ENCODE measurements around the gene S1PR4. TPM values are rescaled to one million over a fixed set of nuclear protein-coding genes. Genes with fewer than 3 reads are reported as not detected.

S1PR4 gene
- total and polyA plus RNA-seq, 9 of the 15 experiments (the other 6 are each of a cell fraction or from before 2014, with no cell fraction given), result 0.27 TPM; not detected in 8

DNA sequence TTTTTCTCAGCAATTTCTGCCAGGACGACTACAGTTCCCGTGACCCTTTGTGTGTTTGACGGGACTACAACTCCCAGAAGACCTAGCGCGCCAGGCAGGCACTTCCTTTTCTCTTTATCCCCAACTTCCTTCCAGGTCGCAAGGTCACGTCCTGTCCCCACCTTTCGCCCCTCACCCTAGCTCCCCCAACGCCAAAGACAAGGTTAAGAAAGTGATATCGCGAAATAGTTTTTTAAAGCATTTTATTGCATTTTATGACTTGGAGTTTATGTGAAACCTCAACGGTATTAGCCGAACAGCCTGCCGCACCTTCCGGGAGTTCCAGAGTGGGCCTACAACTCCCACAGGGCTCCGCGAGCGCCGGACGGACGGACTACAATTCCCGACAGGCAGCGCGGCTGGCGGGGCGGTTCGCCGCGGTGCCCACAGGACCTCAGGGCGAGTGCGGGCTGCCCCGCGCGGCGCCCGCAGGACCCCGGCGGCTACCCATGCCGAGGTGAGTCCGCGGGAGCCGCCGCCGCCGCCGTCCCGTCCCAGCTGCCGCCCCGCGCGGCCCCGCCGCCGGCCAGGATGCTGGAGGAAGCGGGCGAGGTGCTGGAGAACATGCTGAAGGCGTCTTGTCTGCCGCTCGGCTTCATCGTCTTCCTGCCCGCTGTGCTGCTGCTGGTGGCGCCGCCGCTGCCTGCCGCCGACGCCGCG lies 7.0 kb downstream of the S1PR4 start, which contains the start of gene NCLN (continued):
- TF ChIP-seq EGR1 (conservative IDR thresholded peaks at IDR 0.05), result no peak
- TF ChIP-seq NR4A1 (CRISPR knock-in tag; IDR thresholded peaks at IDR 0.05), result no peak
- TF ChIP-seq NR4A1 (tag; IDR thresholded peaks at IDR 0.05), result no peak
- peak; percentile 82; the same call in 1 of the 2 replicates for TF ChIP-seq PHF8 (IDR thresholded peaks at IDR 0.05; ENCODE audit: borderline replicate concordance, low read length)
- no peak for TF ChIP-seq ZNF121 (CRISPR knock-in tag; conservative IDR thresholded peaks at IDR 0.05)
- no peak for TF ChIP-seq NELFE (IDR thresholded peaks at IDR 0.05; ENCODE audit: insufficient read depth, insufficient read length)
- no peak for TF ChIP-seq PYGO2 (tag; IDR thresholded peaks at IDR 0.05)
- TF ChIP-seq, protein P1, sequence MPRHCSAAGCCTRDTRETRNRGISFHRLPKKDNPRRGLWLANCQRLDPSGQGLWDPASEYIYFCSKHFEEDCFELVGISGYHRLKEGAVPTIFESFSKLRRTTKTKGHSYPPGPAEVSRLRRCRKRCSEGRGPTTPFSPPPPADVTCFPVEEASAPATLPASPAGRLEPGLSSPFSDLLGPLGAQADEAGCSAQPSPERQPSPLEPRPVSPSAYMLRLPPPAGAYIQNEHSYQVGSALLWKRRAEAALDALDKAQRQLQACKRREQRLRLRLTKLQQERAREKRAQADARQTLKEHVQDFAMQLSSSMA (CRISPR knock-in tag; IDR thresholded peaks at IDR 0.05), result no peak
- no peak for TF ChIP-seq U2AF1 (optimal IDR thresholded peaks at IDR 0.05; ENCODE audit: low read depth, low read length)
- TF ChIP-seq, protein P2, sequence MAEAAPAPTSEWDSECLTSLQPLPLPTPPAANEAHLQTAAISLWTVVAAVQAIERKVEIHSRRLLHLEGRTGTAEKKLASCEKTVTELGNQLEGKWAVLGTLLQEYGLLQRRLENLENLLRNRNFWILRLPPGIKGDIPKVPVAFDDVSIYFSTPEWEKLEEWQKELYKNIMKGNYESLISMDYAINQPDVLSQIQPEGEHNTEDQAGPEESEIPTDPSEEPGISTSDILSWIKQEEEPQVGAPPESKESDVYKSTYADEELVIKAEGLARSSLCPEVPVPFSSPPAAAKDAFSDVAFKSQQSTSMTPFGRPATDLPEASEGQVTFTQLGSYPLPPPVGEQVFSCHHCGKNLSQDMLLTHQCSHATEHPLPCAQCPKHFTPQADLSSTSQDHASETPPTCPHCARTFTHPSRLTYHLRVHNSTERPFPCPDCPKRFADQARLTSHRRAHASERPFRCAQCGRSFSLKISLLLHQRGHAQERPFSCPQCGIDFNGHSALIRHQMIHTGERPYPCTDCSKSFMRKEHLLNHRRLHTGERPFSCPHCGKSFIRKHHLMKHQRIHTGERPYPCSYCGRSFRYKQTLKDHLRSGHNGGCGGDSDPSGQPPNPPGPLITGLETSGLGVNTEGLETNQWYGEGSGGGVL (CRISPR knock-in tag; IDR thresholded peaks at IDR 0.05), result no peak
- TF ChIP-seq HDAC2 (IDR thresholded peaks at IDR 0.05), result no peak
- no peak for TF ChIP-seq TSC22D4 (tag; IDR thresholded peaks at IDR 0.05)
- TF ChIP-seq, protein P3, sequence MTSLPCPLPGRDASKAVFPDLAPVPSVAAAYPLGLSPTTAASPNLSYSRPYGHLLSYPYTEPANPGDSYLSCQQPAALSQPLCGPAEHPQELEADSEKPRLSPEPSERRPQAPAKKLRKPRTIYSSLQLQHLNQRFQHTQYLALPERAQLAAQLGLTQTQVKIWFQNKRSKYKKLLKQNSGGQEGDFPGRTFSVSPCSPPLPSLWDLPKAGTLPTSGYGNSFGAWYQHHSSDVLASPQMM (CRISPR knock-in tag; IDR thresholded peaks at IDR 0.05), result no peak
- TF ChIP-seq HDAC1 (IDR thresholded peaks at IDR 0.05), result no peak
- TF ChIP-seq THRAP3 (IDR thresholded peaks at IDR 0.05; ENCODE audit: borderline replicate concordance), result no peak
- no peak for TF ChIP-seq ZNF696 (CRISPR knock-in tag; conservative IDR thresholded peaks at IDR 0.05)
- TF ChIP-seq, protein P4, sequence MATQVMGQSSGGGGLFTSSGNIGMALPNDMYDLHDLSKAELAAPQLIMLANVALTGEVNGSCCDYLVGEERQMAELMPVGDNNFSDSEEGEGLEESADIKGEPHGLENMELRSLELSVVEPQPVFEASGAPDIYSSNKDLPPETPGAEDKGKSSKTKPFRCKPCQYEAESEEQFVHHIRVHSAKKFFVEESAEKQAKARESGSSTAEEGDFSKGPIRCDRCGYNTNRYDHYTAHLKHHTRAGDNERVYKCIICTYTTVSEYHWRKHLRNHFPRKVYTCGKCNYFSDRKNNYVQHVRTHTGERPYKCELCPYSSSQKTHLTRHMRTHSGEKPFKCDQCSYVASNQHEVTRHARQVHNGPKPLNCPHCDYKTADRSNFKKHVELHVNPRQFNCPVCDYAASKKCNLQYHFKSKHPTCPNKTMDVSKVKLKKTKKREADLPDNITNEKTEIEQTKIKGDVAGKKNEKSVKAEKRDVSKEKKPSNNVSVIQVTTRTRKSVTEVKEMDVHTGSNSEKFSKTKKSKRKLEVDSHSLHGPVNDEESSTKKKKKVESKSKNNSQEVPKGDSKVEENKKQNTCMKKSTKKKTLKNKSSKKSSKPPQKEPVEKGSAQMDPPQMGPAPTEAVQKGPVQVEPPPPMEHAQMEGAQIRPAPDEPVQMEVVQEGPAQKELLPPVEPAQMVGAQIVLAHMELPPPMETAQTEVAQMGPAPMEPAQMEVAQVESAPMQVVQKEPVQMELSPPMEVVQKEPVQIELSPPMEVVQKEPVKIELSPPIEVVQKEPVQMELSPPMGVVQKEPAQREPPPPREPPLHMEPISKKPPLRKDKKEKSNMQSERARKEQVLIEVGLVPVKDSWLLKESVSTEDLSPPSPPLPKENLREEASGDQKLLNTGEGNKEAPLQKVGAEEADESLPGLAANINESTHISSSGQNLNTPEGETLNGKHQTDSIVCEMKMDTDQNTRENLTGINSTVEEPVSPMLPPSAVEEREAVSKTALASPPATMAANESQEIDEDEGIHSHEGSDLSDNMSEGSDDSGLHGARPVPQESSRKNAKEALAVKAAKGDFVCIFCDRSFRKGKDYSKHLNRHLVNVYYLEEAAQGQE (IDR thresholded peaks at IDR 0.05; ENCODE audit: borderline replicate concordance), result peak; percentile 37
- TF ChIP-seq, protein P4 (CRISPR knock-in tag; IDR thresholded peaks at IDR 0.05; ENCODE audit: low read depth), result 0 out of 2 replicates have a peak, but pooled peaks have one; percentile 53

All from K562 (cell line).